SW480 (cell line): ENCODE measurements around the gene DENND1C.
A peak's percentile ranks its signal among the peaks of the same experiment; 100 is the strongest.

Experiments
- DNase-seq: peaks from one replicate; pipeline ENCODE4 v3.0.0-alpha.2; 2016; ENCODE audit warnings: low spot score

The DENND1C gene, protein sequence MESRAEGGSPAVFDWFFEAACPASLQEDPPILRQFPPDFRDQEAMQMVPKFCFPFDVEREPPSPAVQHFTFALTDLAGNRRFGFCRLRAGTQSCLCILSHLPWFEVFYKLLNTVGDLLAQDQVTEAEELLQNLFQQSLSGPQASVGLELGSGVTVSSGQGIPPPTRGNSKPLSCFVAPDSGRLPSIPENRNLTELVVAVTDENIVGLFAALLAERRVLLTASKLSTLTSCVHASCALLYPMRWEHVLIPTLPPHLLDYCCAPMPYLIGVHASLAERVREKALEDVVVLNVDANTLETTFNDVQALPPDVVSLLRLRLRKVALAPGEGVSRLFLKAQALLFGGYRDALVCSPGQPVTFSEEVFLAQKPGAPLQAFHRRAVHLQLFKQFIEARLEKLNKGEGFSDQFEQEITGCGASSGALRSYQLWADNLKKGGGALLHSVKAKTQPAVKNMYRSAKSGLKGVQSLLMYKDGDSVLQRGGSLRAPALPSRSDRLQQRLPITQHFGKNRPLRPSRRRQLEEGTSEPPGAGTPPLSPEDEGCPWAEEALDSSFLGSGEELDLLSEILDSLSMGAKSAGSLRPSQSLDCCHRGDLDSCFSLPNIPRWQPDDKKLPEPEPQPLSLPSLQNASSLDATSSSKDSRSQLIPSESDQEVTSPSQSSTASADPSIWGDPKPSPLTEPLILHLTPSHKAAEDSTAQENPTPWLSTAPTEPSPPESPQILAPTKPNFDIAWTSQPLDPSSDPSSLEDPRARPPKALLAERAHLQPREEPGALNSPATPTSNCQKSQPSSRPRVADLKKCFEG

DNA sequence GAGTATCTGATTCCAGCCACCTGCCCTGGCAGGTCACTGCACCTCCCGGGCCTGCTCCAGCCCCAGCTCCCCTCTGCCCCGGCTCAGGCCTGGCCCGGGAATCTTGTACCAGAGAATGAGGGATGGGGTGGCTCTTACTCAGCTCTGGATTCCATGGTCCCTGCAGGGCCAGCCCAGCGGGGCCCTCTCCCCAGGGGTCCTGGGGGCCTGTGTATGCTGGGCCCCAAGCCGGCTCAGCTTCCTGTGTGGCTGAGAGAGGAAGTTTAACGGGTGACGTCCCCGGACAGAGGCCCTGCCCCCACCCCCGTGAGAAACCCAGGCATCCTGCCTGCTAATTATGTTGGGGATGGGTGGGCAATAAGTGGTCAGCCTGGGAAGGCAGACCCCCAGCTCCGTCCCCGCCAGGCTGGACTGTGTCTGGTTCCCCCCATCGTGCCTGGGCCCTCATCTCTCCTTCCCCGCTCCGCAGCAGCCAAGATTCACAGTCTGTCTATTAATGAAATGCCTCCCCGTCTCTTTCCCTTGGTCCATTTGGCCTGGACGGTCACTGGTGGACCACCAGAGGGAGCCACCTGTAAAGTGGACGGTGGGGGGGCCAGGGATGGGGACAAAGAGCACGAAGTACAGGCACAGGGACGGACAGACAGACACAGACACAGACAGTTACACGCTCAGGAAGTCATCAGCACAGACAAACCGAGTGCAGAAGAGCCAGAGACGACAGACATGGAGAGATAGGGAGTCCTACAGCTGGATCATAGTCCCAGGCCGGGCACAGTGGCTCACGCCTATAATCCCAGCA is at the start of gene DENND1C:
DENND1C (minus strand) TSS at position 247 of the 802 bp plus-strand sequence; CDS start at position 155, 92 bp downstream.
- DNase-seq = no peak

DNA sequence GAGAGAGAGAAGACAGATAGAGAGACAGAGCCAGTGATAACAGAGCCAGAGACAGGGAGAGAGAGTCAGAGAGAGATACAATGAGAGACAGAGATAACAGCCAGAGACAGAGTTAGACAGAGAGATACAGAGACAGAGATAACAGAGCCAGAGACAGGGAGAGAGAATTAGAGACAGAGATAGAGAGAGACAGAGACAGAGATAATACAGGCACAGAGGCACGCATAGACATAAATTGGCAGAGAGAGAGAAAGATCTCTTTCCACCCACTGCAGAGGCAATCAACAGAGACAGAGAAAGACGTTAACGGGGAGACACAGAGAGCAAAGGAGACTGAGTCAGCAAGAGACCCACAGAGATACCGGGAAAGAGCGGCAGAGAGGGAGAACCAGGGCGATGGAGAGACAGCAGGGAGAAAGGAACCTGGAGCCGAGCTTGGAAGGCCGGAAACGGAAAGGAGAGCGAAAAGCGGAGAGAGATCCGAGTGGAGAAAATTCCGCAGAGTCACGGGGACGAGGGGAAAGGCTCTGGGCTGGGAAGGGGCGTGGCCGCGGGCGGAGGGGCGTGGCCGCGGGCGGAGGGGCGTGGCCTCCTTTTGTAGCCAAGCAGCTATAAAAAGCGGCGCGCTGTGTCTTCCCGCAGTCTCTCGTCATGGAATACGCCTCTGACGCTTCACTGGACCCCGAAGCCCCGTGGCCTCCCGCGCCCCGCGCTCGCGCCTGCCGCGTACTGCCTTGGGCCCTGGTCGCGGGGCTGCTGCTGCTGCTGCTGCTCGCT is 49.0 kb upstream of the DENND1C start, which contains the start of gene TNFSF9:
TNFSF9 (plus strand) TSS at position 641 of the 777 bp plus-strand sequence; CDS start at position 652, 11 bp downstream.
- DNase-seq = peak; percentile 73

DNA sequence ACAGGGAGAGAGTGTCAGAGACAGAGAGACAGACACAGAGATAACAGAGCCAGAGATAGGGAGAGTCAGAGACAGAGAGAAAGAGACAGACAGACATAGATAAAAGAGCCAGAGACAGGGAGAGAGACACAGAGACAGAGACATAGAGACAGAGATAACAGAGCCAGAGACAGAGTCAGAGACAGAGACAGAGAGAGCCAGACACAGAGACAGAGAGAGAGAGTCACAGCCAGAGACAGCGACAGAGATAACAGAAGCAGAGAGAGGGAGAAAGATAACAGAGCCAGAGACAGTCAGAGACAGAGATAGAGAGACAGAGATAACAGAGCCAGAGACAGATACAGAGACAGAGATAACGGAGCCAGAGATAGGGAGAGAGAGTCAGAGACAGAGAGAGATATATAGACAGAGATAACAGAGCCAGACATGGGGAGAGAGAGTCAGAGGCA is 48.4 kb upstream of the DENND1C start:
- no peak for DNase-seq

DNA sequence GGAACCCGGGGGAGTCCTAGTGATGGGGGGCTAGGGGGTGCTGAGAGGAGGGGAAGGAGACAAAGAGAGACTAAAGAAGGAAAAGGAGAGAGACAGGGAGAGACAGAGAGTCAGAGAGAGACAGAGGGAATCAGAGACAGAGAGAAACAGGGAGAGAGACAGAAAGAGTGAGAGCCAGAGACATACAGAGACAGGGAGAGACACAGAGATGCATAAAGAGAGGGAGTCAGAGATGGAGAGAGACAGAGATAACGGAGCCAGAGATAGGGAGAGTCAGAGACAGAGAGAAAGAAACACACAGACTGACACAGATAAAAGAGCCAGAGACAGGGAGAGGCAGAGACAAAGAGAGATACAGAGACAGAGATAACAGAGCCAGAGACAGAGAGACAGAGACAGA is 47.8 kb upstream of the DENND1C start:
- no peak for DNase-seq

DNA sequence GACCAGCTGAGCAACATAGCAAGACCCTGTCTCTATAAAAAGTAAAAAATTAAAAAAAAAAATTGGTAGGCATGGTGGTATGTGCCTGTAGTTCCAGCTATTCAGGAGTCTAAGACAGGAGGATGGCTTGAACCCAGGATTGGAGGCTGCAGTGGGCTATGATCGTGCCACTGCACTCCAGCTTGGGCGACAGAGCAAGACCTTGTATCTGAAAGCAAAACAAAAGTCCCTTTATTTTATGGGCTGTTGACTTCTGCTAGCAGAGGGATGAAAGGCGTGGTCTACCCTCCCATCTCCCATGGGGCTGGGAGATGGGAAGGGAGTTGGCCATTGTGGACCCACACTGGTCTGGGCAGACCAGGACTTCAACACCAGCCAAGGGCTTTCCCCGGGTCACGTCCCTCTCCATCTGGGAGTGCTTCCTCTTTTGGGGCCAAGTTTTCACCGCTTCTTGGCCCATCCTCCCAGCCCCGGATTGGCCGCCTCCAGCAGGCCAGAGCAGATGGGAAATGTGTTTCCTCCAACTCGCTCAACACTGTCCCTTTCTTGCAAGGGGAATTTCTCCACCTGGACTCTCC is 47.0 kb upstream of the DENND1C start:
- peak; percentile 48 for DNase-seq

DNA sequence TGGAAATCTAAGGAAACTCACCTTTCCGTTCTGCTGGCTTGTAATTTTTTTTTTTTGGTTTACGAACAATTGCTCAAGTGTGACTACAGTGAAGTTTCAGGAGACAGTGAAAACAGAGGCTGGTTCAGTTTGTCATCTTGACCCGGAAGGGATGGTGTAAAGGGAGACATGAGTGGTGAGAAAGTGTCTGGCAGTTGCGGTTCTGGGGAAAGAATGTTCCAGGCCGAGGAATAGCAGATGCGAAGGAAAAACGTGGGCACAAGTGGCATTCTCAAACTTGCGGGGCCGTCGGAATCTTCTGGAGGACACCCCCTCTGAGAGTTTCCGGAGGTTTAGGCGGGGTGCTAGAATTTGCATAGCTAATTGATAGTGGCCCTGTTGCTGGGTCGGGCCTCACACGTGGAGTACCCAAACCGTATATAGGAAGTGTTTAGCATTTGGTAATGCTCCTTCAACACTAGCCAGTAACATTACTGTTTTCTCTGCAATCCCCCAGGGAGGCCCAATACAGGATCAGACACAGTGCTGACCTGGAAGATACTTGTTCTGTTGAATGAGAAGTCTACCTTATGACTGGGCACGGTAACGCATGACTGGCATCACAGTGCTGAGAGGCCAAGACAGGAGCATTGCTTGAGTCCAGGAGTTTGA is 46.4 kb upstream of the DENND1C start:
- DNase-seq = no peak

DNA sequence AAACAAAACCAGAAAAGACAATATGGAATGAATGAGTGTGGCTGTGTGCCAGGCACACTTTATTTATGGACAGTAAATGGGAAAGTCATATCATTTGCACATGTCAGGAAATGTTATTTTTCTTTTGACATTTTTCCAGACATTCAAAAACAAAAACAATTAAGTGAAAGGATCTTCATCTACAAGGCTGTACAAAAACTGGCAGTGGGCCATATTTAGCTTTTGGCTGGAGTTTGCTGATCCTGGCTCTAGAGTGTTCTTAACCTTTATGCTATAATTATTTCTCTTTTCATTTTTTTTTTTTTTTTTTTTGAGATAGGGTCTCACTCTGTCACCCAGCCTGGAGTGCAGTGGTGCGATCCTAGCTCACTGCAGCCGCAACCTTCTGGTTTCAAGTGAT is 42.7 kb upstream of the DENND1C start:
- DNase-seq = no peak

DNA sequence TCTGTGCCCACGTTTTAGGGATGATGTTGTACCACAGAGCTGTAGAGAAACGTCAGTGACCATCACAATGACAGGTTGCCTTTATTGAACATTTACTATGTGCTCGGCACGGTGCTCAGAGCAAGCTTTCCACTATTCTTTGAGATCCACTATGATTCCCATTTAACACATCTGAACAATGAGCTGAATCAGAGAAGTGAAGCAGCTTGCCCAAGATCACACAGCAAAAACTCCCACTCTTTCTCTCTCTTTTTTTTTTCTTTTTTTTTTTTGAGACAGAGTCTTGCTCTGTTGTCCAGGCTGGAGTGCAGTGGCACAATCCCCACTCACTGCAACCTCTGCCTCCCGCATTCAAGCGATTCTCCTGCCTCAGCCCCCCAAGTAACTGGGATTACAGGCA is 41.1 kb upstream of the DENND1C start:
- no peak for DNase-seq

DNA sequence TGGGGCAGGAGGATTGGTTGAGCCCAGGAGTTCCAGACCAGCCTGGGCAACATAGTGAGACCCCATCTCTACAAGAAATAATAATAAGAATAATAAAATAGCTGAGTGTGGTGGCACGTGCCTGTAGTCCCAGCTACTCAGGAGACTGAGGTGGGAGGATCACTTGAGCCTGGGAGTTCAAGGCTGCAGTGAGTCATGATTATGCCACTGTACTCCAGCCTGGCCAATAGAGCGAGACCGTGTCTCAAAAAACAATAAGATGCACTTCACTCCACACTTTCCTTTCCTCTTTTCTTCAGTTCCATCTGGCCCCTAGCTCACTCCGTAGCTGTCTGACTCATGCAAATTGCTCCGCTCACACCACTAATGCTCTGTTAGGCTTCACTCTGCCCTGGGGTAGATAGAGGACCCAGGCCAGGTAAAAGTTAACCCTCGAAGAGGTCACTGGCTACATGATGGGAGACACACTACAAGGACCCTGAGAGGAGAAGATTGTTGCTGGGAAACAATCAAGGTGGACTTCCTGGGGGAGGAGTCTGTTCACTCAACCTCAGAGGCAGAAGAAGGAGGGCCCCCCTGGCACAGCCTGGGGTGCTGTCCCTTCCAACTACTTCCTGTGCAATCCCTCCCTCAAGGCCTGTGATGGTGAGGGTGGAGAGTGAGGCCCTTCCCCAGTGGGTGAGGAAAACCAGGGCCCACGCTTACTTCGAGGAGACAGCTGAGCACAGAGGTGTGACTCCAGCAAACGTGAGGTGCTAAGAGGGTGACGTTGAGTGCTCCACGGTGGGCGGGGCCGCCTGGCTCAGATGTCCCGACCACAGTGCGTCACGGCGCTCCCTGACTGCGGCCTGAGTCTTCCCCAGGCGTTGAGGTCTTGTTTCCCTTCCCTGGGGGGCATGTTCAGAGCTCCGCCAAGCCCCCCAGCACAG is 40.4 kb upstream of the DENND1C start:
- DNase-seq = no peak

DNA sequence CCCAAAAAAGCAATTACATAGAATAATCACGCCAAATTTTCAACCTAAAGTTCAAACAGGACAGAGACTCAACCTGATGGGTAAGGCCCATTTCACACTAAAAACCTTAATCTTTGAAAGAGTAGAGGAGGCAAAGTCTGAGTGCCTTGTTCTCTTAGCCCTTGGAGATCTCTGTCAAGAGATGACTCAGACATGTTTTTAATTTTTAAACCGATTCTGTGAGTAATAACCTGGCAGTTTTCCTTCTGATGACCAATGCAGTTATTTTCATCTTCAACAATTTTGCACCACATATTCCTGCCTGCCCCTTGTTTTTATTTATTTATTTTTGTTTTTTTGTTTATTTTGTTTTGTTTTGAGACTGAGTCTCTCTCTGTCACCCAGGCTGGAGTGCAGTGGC is 37.7 kb upstream of the DENND1C start:
- DNase-seq = no peak

DNA sequence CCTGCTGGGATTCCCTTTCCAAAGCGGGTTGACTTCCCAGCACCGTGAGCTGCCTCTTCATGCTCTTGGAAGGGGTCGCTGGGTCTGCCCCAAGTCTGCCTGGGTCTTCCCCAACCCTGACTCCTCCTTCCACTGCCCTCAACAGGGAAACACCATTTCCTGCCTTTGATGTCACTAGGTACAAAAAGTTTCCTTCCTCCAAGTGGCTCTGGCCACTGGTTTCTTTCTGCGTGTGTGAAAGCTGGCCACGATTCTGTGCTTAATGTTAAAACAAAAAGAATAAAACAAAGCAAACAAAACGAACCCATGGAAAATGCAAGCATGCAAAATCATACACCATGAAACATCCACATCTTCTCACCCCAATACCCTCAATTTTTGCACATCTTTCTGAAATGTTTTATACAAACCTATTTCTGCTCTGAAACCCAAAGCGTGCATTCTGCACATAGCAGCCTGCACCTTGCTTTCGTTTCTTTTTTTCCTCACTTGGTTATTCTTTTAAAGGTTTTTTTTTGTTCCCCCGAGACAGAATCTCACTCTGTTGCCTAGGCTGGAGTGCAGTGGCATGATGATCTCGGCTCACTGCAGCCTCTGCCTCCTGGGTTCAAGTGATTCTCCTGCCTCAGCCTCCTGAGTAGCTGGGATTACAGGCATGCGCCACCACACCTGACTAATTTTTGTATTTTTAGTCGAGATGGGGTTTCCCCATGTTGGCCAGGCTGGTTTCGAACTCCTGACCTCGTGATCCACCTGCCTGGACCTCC is 36.7 kb upstream of the DENND1C start:
- DNase-seq = no peak

DNA sequence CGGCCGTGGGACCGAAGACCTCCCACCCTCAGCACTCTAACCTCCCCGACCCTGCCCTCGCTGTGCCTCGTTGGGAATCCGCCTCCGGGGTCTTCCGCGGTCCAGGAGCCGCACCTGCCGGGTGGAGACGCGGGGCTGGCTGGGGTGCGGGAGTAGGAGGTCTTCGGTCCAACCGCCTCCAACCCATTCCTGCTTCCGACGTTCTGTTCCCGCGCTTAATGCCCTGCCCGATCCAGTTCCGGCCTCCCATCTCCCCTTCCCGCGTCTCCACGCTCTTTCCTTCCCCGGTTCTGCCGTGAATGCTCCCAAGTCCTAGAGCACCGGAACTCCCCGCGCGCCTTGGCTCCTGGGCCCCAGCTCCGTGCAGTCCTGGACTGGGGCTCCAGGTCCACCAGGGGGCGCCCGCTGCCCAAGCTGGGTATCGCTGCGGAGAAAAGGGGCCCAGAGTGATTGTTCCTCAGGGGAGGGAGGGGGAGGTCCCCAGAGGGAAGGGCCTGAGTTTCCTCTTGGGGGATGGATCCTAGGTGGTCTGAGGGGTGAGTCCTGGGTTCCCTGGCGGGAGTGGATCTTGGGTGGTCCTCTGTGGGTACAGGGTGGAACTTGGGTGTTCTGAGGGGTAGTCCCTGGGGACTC is 35.2 kb upstream of the DENND1C start:
- DNase-seq = peak; percentile 76

DNA sequence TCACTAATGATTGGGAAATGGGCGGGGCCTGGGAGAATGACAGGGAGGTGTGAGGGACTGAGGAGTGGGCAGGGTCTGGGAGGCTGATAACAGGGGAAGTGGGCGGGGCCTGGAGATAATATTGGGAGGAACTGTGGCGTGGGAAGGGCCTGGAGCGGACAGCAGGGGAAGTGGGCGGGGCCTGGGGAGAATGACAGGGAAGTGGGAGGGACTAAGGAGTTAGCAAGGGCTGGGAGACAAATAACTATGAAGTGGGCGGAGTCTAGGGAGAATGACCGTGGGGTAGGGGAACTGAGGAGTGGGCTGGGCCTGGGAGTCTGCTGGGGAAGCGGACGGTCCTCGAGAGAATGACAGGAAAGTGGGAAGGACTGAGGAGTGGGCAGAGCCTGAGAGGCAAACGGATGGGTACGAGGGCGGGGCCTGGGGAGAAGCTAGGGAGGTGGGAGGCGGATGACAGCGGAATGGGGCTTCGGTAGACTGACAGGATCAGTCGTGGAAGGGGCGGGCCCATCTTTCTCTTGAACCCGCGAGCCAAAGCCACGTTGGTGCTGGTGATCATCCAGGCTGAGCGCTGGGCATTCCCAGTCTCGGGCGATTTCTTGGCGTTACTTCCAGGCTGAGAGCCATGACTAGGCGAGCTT is 34.6 kb upstream of the DENND1C start:
- peak; percentile 95 for DNase-seq

DNA sequence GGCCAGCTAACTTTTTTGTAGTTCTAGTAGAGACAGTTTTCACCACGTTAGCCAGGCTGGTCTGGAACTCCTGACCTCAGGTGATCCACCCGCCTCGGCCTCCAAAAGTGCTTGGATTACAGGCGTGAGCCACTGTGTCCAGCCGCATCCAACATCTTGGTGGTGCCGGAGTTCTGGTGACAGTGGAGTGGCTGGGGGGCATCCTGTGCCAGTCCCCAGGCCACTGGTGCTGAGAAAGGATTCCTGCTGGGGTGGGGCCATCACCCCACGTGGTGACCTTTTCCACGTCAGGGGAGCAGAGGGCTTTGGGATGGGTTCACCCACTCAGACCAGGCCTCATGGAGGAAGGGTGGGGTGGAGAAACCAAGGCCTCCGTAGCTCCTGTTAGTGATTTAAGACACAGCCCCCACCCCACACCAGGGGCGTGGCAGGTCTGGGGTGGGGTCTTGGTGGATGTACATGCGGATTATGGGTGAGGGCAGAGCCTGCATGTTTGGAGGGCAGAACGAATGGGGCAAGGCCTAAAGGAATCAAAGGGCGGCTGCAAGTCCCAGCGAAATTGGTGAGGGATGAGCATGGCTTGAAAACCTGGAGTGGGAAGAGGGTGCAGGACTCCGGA is 33.4 kb upstream of the DENND1C start:
- DNase-seq = no peak

DNA sequence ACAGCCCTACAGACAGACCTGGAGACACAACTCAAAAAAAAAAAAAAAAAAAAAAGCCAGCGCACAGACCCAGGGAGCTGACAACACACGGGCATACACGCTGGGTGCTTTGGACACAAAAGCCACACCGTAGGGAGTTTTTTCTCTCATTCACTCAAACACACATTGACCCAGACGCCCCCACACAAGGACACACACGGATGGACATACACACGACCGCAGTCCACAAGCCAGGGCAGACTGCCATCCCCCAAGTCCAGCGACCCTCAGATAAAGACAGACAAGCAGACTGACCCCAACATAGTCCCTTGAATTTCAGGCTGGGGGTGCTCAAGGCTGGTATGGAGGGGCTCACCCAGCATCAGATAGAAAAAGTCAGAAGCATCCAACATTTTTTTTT is 32.5 kb upstream of the DENND1C start:
- no peak for DNase-seq

DNA sequence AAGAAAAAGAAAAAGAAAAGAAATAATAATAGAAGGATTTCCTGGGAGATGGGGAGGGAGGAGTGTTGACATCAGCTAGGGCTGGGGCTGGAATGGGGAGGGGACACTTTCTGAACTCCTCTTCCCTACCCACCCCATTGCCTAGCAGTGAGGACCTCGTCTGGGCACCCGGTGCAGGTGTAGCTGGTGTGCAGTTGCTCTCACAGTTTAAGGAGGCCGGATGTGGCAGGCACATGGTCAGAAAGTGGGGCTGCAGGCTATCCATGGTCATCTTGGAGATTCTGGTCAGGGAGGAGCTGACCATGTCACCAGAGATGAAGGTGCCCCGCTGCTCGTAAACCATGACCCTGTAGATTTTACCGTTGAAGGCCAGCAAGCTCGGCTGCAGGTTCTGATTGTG is 29.0 kb upstream of the DENND1C start:
- DNase-seq = no peak
